Keratinocyte (primary cell): ENCODE measurements around the gene WDR35. TPM values are rescaled to one million over a fixed set of nuclear protein-coding genes. Genes with fewer than 3 reads are reported as not detected.

Source experiments
- DNase-seq: peaks from one replicate; pipeline ENCODE4 v3.0.0-alpha.2; 2011; ENCODE audit warnings: low read depth, missing footprints, low spot score
- FAIRE-seq: peaks from 2 replicates; lab custom pipeline; 2011; peaks lifted over from hg19 to GRCh38; lab: Jason Lieb, UNC
- H2AFZ ChIP-seq: 2 replicates; pipeline ENCODE4 v1.6.0; 2012; ENCODE audit warnings: low read length, control low read depth, inconsistent platforms; ENCODE audit not compliant: control insufficient read depth
- H3K27ac ChIP-seq: 2 replicates; pipeline ENCODE4 v1.5.1; 2011; ENCODE audit warnings: low read length; ENCODE audit not compliant: control insufficient read depth, insufficient read depth
- H3K27me3 ChIP-seq: 3 replicates; pipeline ENCODE4 v1.6.0; 2011; ENCODE audit warnings: low read length; ENCODE audit not compliant: control insufficient read depth, insufficient read depth; ENCODE audit errors: extremely low read depth
- H3K36me3 ChIP-seq, 2 experiments: 2 replicates in 1 of 2; 3 replicates in 1 of 2; pipeline ENCODE4 v1.5.1; 2011; ENCODE audit warnings: low read length in 2 of 2, mild to moderate bottlenecking in 1 of 2; ENCODE audit not compliant: control insufficient read depth in 2 of 2, insufficient read depth in 2 of 2; ENCODE audit errors: extremely low read depth in 1 of 2
- H3K4me1 ChIP-seq: 3 replicates; pipeline ENCODE4 v1.5.1; 2011; ENCODE audit warnings: low read length; ENCODE audit not compliant: control insufficient read depth, insufficient read depth; ENCODE audit errors: extremely low read depth
- H3K4me2 ChIP-seq: 3 replicates; pipeline ENCODE4 v1.6.0; 2011; ENCODE audit warnings: low read depth, low read length; ENCODE audit not compliant: control insufficient read depth, insufficient read depth; ENCODE audit errors: extremely low read depth
- H3K4me3 ChIP-seq, 3 experiments: fragments of 200-600 bp in 1 of 3; sonication (generic) in 1 of 3; 2 replicates in 2 of 3; 3 replicates in 1 of 3; pipeline ENCODE4 v1.5.1; 2011 to 2016; ENCODE audit warnings: low read length in 3 of 3, mild to moderate bottlenecking in 3 of 3, control low read depth in 2 of 3, inconsistent platforms in 1 of 3, low read depth in 1 of 3, mixed read lengths in 1 of 3, mixed run types in 1 of 3, moderate library complexity in 1 of 3; ENCODE audit not compliant: control insufficient read depth in 2 of 3, insufficient read depth in 2 of 3; ENCODE audit errors: extremely low read depth in 1 of 3
- H3K79me2 ChIP-seq: 2 replicates; pipeline ENCODE4 v1.6.0; 2012; ENCODE audit warnings: low read length; ENCODE audit not compliant: control insufficient read depth, insufficient read depth
- H3K9ac ChIP-seq: 3 replicates; pipeline ENCODE4 v1.6.0; 2011; ENCODE audit warnings: low read length; ENCODE audit not compliant: control insufficient read depth, insufficient read depth; ENCODE audit errors: extremely low read depth
- H3K9me1 ChIP-seq: 3 replicates; pipeline ENCODE4 v1.6.0; 2011; ENCODE audit warnings: low read length; ENCODE audit not compliant: control insufficient read depth, insufficient read depth; ENCODE audit errors: extremely low read depth
- H3K9me3 ChIP-seq: 2 replicates; pipeline ENCODE4 v1.5.1; 2012; ENCODE audit warnings: low read depth, low read length; ENCODE audit not compliant: control insufficient read depth
- H4K20me1 ChIP-seq: 3 replicates; pipeline ENCODE4 v1.6.0; 2011; ENCODE audit warnings: low read length; ENCODE audit not compliant: control insufficient read depth, insufficient read depth; ENCODE audit errors: extremely low read depth
- EZH2 ChIP-seq: IDR thresholded peaks from one replicate; pipeline ENCODE4 v1.6.1; 2012; ENCODE audit warnings: inconsistent platforms, mild to moderate bottlenecking, low read length, moderate library complexity
- dilution Hi-C: fragments of 300-500 bp; cut with MboI; formaldehyde crosslinking; loops from one replicate; pipeline ENCODE4 v1.7.0; 2020; ENCODE audit warnings: low sequenced_read_pairs; ENCODE audit not compliant: extremely low pct_ligation_motif_present
- polyA plus RNA-seq, 5 experiments: library from polyadenylated mRNA; depleted of rRNA in 3 of 5; stranded (reverse) in 3 of 5; stranded (forward) in 1 of 5; unstranded in 1 of 5; fragments of >200 nt; gene quantifications; 1 replicate in 1 of 5; 2 replicates in 3 of 5; 3 replicates in 1 of 5; pipeline versions ENCODE4 v1.2.1 to v1.2.3, GENCODE V29; 2011 to 2012; ENCODE audit warnings: missing spikeins in 2 of 5, low read depth in 1 of 5, low replicate concordance in 1 of 5
- TF ChIP-seq, protein P1 (sequence below), 3 experiments: IDR thresholded peaks in 1 of 3; conservative IDR thresholded peaks in 1 of 3; optimal IDR thresholded peaks in 1 of 3; 2 replicates in 2 of 3; 3 replicates in 1 of 3; pipeline versions ENCODE3 to v1.5.1; 2011; ENCODE audit warnings: low read length in 3 of 3, mild to moderate bottlenecking in 3 of 3, moderate library complexity in 2 of 3, control low read depth in 1 of 3, inconsistent platforms in 1 of 3; ENCODE audit not compliant: insufficient read depth in 2 of 3; ENCODE audit errors: extremely low read depth in 1 of 3

WDR35 gene
- polyA plus RNA-seq, 1 donor (not counting 4 experiments of a cell fraction or from before 2014, with no cell fraction given), result 8.8 TPM

DNA sequence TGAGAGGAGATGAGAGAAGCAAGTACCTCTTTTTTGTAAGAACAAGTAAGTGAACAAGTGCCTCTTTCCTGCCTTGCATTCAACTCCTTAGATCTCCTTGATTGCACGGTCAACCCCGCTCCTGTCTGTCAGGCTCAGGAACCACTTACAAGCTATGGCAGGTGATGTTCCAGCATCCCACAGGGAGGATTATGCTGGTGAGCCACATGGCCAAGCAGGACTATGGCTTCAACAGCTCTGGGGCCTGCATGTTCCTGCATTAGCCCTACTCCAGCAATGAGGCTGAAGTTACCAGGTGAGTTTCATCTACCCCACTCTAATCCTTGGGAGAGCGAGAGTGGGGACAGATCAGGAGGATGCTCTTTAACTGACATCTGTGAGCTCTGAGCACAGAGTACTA is 117.6 kb downstream of the WDR35 start:
- Histone ChIP-seq H3K4me2 (no peak overlapping the region), H2AFZ (no peak overlapping the region), H3K9me1 (no peaks in the 10 kb centered on the region), H3K27me3 (peaks cover 22% of the 10 kb centered on the region), H3K36me3 (no peaks in the 10 kb centered on the region), H3K9me3 (no peaks in the 10 kb centered on the region), H3K27ac (no peak overlapping the region), H3K9ac (no peak overlapping the region), H3K4me3 (no peak overlapping the region), H3K79me2 (no peaks in the 10 kb centered on the region), H4K20me1 (no peaks in the 10 kb centered on the region), H3K4me1 (peaks cover 7% of the 10 kb centered on the region)
- no peak for DNase-seq
- TF ChIP-seq EZH2, result no peak
- TF ChIP-seq, protein P1, sequence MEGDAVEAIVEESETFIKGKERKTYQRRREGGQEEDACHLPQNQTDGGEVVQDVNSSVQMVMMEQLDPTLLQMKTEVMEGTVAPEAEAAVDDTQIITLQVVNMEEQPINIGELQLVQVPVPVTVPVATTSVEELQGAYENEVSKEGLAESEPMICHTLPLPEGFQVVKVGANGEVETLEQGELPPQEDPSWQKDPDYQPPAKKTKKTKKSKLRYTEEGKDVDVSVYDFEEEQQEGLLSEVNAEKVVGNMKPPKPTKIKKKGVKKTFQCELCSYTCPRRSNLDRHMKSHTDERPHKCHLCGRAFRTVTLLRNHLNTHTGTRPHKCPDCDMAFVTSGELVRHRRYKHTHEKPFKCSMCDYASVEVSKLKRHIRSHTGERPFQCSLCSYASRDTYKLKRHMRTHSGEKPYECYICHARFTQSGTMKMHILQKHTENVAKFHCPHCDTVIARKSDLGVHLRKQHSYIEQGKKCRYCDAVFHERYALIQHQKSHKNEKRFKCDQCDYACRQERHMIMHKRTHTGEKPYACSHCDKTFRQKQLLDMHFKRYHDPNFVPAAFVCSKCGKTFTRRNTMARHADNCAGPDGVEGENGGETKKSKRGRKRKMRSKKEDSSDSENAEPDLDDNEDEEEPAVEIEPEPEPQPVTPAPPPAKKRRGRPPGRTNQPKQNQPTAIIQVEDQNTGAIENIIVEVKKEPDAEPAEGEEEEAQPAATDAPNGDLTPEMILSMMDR (optimal IDR thresholded peaks at IDR 0.05 in 1 of 3, IDR thresholded peaks at IDR 0.05 in 1 of 3, conservative IDR thresholded peaks at IDR 0.05 in 1 of 3; ENCODE audit: extremely low read depth in 1 of 3, insufficient read depth in 2 of 3, low read length in 3 of 3), result no peak
- dilution Hi-C loops, result loop anchor here (25.0 kb wide), 1 partner anchor 510 kb away; the partner anchor contains the start of gene OSR1
- no peak for FAIRE-seq

DNA sequence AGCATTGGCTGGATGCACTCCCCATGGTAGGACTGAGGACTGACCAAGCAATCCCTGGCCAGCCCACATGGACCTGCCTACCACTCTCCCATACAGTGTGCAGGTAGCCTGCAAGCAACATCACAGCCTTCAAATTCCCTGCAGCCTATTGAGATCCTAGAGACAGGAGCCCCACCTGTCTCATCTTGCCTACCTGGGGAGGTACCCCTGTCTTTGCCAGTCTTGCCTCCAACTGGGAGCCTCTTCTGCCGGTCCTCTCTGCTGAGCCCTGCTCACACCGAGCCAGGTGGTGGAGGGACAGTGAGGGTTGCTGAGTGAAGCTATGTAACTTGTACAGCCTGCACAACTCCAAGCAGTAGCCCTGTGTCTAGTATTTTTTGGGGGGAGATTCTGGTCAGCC is 118.1 kb downstream of the WDR35 start:
- Histone ChIP-seq H3K9me1 (no peaks in the 10 kb centered on the region), H3K4me1 (peaks cover 7% of the 10 kb centered on the region), H3K27ac (no peak overlapping the region), H2AFZ (no peak overlapping the region), H3K36me3 (no peaks in the 10 kb centered on the region), H4K20me1 (no peaks in the 10 kb centered on the region), H3K4me3 (no peak overlapping the region), H3K4me2 (no peak overlapping the region), H3K79me2 (no peaks in the 10 kb centered on the region), H3K9ac (no peak overlapping the region), H3K9me3 (no peaks in the 10 kb centered on the region), H3K27me3 (peaks cover 22% of the 10 kb centered on the region)
- FAIRE-seq (no peak), DNase-seq (no peak)
- dilution Hi-C loops, result loop anchor here (25.0 kb wide), 1 partner anchor 510 kb away; the partner anchor contains the start of gene OSR1
- TF ChIP-seq, protein P1 (optimal IDR thresholded peaks at IDR 0.05 in 1 of 3, IDR thresholded peaks at IDR 0.05 in 1 of 3, conservative IDR thresholded peaks at IDR 0.05 in 1 of 3; ENCODE audit: extremely low read depth in 1 of 3, insufficient read depth in 2 of 3, low read length in 3 of 3), result no peak
- no peak for TF ChIP-seq EZH2
